ENCODE measurements around the gene TGFBR3. TPM values are rescaled to one million over a fixed set of nuclear protein-coding genes. Genes with fewer than 3 reads are reported as not detected.

The TGFBR3 gene
- total and polyA plus RNA-seq, 8 donors: 4.2 to 689 (median 71.5) TPM

GRCh38 chr1:91679446-91679845 is 206.5 kb downstream of the TGFBR3 start:
- H3K27ac ChIP-seq: no peak overlapping the region

GRCh38 chr1:91676030-91676429 is 209.9 kb downstream of the TGFBR3 start:
- WGBS, 5 donors: 47 to 90% (median 64%) methylated on average over 2 of the region's 2 CpGs
- Histone ChIP-seq H3K36me3 (no peaks in the 10 kb centered on the region), H3K4me1 (peaks cover 0 to 7% (median 2%) of the 10 kb centered on the region in 4 donors), H3K27me3 (no peaks in the 10 kb centered on the region), H3K4me3 (no peak overlapping the region), H3K9me3 (no peaks in the 10 kb centered on the region), H3K27ac (no peak overlapping the region)
- TF ChIP-seq EP300 (IDR thresholded peaks at IDR 0.05) (no peak), CTCF (IDR thresholded peaks at IDR 0.05) (no peak), POLR2AphosphoS5 (IDR thresholded peaks at IDR 0.05) (no peak), POLR2A (IDR thresholded peaks at IDR 0.05) (no peak)
- intact Hi-C loops (cut with DNase I; ENCODE audit: low total_unique reads): no loop called here
- no peak for DNase-seq

More at GRCh38 chr1:91679446-91679845, 206.5 kb downstream of the TGFBR3 start:
- Histone ChIP-seq H3K36me3 (peaks cover 8 to 18% (median 15%) of the 10 kb centered on the region in 4 donors), H3K27me3 (no peaks in the 10 kb centered on the region), H3K9me3 (no peaks in the 10 kb centered on the region), H3K4me3 (no peak overlapping the region), H3K4me1 (peaks cover 2 to 14% (median 8%) of the 10 kb centered on the region in 4 donors)
- TF ChIP-seq CTCF (IDR thresholded peaks at IDR 0.05): no peak
- TF ChIP-seq EP300 (IDR thresholded peaks at IDR 0.05): no peak
- TF ChIP-seq POLR2A (IDR thresholded peaks at IDR 0.05): no peak
- TF ChIP-seq POLR2AphosphoS5 (IDR thresholded peaks at IDR 0.05): no peak
- no peak for DNase-seq
- intact Hi-C loops (cut with DNase I; ENCODE audit: low total_unique reads): no loop called here
- WGBS, 5 donors: 92 to 97% (median 96%) methylated on average over 4 of the region's 4 CpGs

GRCh38 chr1:91674107-91674506 is 211.8 kb downstream of the TGFBR3 start:
- intact Hi-C loops (cut with DNase I; ENCODE audit: low total_unique reads): no loop called here
- DNase-seq: no peak
- Histone ChIP-seq H3K27ac (no peak overlapping the region), H3K4me3 (no peak overlapping the region), H3K27me3 (no peaks in the 10 kb centered on the region), H3K9me3 (no peaks in the 10 kb centered on the region), H3K4me1 (peaks cover 0 to 7% (median 2%) of the 10 kb centered on the region in 4 donors), H3K36me3 (no peaks in the 10 kb centered on the region)
- TF ChIP-seq EP300 (IDR thresholded peaks at IDR 0.05) (no peak), POLR2A (IDR thresholded peaks at IDR 0.05) (no peak), CTCF (IDR thresholded peaks at IDR 0.05) (no peak), POLR2AphosphoS5 (IDR thresholded peaks at IDR 0.05) (no peak)
- 67 to 85% (median 79%) methylated on average over 2 of the region's 2 CpGs for WGBS, 5 donors

- Histone ChIP-seq H3K27me3 (no peaks in the 10 kb centered on the region), H3K9me3 (no peaks in the 10 kb centered on the region), H3K27ac (no peak overlapping the region), H3K36me3 (no peaks in the 10 kb centered on the region), H3K4me3 (no peak overlapping the region), H3K4me1 (peaks cover 0 to 7% (median 2%) of the 10 kb centered on the region in 4 donors)
- no peak for DNase-seq
- WGBS, 5 donors: 54 to 81% (median 77%) methylated on average over 3 of the region's 3 CpGs
- TF ChIP-seq CTCF (IDR thresholded peaks at IDR 0.05) (no peak), POLR2AphosphoS5 (IDR thresholded peaks at IDR 0.05) (peak in 1 of 3 donors; percentile 29)
- intact Hi-C loops (cut with DNase I; ENCODE audit: low total_unique reads): no loop called here
Measured at GRCh38 chr1:91673613-91674012, 212.3 kb downstream of the TGFBR3 start.

Data from stomach (tissue), 9 donors.